NB4 (cell line): ENCODE measurements around the gene SPAG5.

ENCODE experiments used
- DNase-seq: peaks from one replicate; pipeline ENCODE4 v3.0.0; 2010; ENCODE audit warnings: low read depth
- H3K4me3 ChIP-seq: one replicate; pipeline ENCODE4 v1.5.1; 2011; ENCODE audit warnings: mild to moderate bottlenecking, low read depth, low read length, moderate library complexity
- MYC ChIP-seq: IDR thresholded peaks from 2 replicates; pipeline ENCODE4 v1.6.1; 2011; ENCODE audit warnings: low read depth, low read length
- POLR2A ChIP-seq: IDR thresholded peaks from 2 replicates; pipeline ENCODE4 v1.6.1; 2011; ENCODE audit warnings: mild to moderate bottlenecking; ENCODE audit not compliant: insufficient read length; ENCODE audit errors: extremely low read depth
- TF ChIP-seq, protein P1 (sequence below): IDR thresholded peaks from 2 replicates; pipeline ENCODE4 v1.6.1; 2011; ENCODE audit warnings: low read depth, low read length
- TF ChIP-seq, protein P2 (sequence below): IDR thresholded peaks from one replicate; pipeline ENCODE4 v1.5.1; 2012; ENCODE audit warnings: low read depth, low read length

SPAG5 gene

DNA sequence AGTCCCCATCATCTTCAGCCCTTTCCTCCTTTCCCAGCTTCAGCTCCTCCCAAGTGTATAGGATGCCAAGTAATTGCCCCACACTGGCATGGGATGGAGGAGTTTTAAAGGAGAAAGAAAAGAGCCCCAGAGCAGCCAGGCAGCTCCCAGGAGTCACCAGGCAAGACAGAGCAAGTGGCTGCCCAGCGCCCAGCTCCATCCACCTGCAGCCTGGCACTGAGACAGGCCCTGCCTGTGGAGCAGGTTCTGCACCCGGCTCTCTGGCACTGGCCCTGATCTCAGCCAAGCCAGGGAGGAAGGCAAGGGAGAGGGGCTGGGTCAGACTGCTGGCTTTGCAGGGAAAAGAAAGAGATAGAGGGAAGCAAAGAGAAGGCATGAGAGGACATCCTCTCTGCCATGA, 71.0 kb downstream of the SPAG5 start:
- no peak for DNase-seq
- no peak overlapping the region for H3K4me3 ChIP-seq
- TF ChIP-seq POLR2A (no peak), MYC (no peak)
- TF ChIP-seq, protein P1, sequence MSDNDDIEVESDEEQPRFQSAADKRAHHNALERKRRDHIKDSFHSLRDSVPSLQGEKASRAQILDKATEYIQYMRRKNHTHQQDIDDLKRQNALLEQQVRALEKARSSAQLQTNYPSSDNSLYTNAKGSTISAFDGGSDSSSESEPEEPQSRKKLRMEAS: no peak
- TF ChIP-seq, protein P2, sequence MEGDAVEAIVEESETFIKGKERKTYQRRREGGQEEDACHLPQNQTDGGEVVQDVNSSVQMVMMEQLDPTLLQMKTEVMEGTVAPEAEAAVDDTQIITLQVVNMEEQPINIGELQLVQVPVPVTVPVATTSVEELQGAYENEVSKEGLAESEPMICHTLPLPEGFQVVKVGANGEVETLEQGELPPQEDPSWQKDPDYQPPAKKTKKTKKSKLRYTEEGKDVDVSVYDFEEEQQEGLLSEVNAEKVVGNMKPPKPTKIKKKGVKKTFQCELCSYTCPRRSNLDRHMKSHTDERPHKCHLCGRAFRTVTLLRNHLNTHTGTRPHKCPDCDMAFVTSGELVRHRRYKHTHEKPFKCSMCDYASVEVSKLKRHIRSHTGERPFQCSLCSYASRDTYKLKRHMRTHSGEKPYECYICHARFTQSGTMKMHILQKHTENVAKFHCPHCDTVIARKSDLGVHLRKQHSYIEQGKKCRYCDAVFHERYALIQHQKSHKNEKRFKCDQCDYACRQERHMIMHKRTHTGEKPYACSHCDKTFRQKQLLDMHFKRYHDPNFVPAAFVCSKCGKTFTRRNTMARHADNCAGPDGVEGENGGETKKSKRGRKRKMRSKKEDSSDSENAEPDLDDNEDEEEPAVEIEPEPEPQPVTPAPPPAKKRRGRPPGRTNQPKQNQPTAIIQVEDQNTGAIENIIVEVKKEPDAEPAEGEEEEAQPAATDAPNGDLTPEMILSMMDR: no peak
